HG03039 (cell line): ENCODE data around the gene GJC1.

Experiments
- ATAC-seq: cut with Tn5 transposase; IDR thresholded peaks from one replicate; pipeline ENCODE4 v1.9.1; 2021; ENCODE audit warnings: mild to moderate bottlenecking, moderate library complexity; ENCODE audit not compliant: unreplicated experiment

The GJC1 gene

GRCh38 chr17:44778656-44779210 is 51.4 kb downstream of the GJC1 start:
- ATAC-seq: no peak

- no peak for ATAC-seq
Observed at GRCh38 chr17:44777394-44778348, 52.4 kb downstream of the GJC1 start.

- ATAC-seq: no peak
Observed at GRCh38 chr17:44776628-44777393, 53.3 kb downstream of the GJC1 start.

- ATAC-seq: no peak
Observed at GRCh38 chr17:44775838-44776621, 54.1 kb downstream of the GJC1 start.

GRCh38 chr17:44775136-44775837 is 54.8 kb downstream of the GJC1 start:
- ATAC-seq: peak; percentile 58

- no peak for ATAC-seq
Observed at GRCh38 chr17:44774271-44775135, 55.6 kb downstream of the GJC1 start.

GRCh38 chr17:44773140-44773539 is 56.9 kb downstream of the GJC1 start:
- no peak for ATAC-seq

- no peak for ATAC-seq
Observed at GRCh38 chr17:44772308-44773045, 57.6 kb downstream of the GJC1 start.

GRCh38 chr17:44770166-44770925 is 59.7 kb downstream of the GJC1 start:
- ATAC-seq: no peak

GRCh38 chr17:44769647-44770084 is 60.4 kb downstream of the GJC1 start:
- ATAC-seq: no peak

- no peak for ATAC-seq
Observed at GRCh38 chr17:44769230-44769629, 60.9 kb downstream of the GJC1 start.

- no peak for ATAC-seq
Observed at GRCh38 chr17:44768505-44769142, 61.5 kb downstream of the GJC1 start.

GRCh38 chr17:44767493-44767892 is 62.6 kb downstream of the GJC1 start:
- ATAC-seq: no peak

- no peak for ATAC-seq
Observed at GRCh38 chr17:44766409-44767038, 63.6 kb downstream of the GJC1 start.

- no peak for ATAC-seq
Observed at GRCh38 chr17:44765965-44766364, 64.1 kb downstream of the GJC1 start.

- no peak for ATAC-seq
Observed at GRCh38 chr17:44763170-44763569, 66.9 kb downstream of the GJC1 start.
